Measurements from ENCODE around the gene DYNLT5. TPM values are rescaled to one million over a fixed set of nuclear protein-coding genes. Genes with fewer than 3 reads are reported as not detected.
A peak's percentile ranks its signal among the peaks of the same experiment; 100 is the strongest.
"Not testable (repeated sequence)": the region's sequence is repeated elsewhere in the genome, so short reads cannot be mapped to it uniquely, and the experiment has no call there.

Gene DYNLT5
- total RNA-seq, 1 donor from 2014 or later = not detected

DNA sequence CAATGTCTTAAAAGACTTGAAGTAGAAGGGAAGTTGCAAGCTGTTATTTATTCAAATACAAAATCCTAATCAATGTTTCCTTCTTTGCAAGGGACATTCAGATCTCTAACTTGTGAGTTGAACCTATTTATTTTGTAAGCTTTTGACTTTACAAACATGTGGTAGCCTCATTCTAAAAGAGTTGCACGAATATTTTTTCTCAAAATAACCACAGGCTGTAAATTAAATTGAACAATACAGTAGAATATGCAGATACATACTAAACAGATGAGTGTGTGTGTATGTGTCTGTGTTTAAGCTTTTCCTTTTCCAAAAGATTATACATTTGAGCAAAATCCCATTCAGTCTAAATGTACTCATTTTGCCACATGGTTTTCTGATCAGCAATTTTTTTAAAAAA, 4.8 kb upstream of the DYNLT5 start:
- DNase-seq (ENCODE audit: low read depth) = no peak

DNA sequence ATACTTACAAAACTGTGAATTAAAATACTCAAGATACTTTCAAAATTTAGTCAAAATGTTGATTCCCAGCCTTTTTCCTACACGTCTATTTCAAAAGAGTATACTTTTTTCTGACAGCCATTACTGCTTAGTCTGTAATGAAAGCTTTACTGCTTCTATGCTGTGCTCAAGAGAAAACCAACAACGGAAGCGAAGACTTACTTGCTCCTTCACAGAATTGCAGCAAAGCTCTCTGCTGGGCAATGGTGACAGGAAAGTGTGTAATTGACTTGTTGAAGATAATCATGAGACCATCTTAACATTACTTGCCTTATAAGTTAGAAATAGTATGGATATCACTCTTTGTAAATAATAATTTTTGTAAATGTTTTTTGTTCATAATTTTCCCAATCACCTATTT, 1.7 kb upstream of the DYNLT5 start:
- DNase-seq (ENCODE audit: low read depth) = no peak

DNA sequence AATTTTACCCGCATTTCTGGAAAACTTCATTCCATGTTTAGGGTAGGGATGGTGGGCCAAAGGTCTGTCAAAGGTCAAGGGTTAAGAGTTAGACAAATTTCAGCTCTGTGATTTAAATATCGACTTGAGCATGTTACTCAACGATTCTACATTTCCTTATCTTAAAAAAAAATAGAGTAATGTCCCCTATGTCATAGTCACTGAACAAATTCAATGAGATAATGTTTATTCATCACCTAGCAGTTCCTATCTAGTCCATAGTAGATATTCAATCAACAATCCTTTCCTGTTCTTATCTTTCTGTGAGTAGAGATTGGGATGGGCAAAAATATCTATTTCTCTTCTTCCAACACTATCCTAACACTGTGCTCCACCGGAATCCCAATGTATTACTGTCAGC, 1.1 kb upstream of the DYNLT5 start:
- no peak for DNase-seq (ENCODE audit: low read depth)

DNA sequence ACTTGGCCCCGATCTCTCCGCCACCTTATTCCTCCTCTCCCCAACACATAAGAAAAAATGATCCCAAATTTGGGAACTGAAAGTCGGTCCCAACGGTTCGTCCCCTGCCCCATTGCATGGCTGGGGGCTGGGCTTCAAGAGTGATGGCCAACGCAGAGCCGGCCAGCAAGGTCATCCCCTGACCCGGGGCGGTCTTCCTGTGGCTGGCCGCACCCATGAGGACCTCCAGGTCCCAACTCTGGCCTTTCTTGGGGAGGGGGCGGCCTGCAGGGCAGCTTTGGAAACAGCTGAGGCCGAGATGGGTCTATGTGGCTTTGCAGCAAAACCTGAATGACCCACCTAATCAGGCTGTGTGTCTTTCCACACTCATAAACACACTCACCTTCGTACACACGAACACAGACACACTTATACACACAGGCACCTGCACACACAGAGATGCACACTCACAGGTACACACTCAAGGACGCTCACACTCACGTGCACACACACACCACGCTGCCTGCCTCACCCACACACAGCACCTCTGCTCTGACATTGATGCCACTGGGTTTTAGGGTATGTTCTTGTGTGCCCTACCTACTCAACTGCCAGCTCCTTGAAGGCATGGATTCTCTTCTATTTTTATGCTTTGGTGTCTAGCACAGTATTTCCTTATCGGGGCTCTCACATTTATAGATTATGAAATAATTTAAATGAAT, 562 bp downstream of the DYNLT5 start:
- no peak for DNase-seq (ENCODE audit: low read depth)

DNA sequence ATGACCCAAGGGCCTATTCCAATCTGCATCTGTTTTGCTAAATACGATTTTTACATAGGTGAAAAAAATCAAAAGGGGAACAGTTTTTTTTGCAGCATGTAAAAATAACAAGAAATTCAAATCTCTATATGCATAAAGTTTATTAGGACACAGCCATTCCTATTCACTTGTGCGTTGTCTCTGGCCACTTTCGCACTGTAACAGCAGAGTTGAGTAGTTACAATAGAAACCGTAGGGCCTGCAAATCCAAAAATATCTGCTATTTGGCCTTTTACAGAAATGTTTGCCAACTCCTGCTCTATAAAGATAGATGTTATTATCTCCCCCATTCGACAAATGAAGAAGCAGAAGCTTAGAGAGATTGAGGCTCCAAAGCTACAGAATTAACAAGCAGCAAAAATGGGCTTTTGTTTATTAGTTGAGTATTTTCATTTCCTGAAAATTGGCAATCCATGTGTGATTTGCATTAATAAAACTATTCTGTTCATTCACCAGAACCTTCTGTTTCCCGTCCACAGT, 5.5 kb downstream of the DYNLT5 start:
- DNase-seq (ENCODE audit: low read depth) = no peak

DNA sequence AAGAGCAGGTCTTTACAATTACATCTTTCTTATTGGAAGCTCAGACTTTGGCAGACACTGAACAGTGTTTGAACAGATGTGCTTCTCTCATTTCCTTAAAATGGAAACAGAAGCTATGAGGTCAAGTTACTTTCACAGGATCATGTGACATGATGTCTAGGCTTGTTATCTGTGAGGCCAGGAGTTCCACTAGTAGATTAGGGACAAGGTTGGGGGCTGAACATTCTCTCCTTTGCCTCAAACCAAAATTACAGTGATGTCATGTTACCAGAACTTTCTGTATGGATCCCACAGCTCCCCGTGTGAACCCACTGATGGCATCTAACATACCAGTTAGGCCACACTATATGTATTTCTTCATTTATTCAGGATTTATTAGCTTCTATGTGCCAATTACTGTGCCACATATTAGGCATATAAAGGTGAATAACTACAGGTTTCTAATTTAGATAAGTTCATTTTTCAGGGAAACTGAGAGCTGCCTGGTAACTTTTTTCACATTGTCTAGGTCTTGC, 6.0 kb downstream of the DYNLT5 start:
- DNase-seq (ENCODE audit: low read depth) = peak; percentile 77

DNA sequence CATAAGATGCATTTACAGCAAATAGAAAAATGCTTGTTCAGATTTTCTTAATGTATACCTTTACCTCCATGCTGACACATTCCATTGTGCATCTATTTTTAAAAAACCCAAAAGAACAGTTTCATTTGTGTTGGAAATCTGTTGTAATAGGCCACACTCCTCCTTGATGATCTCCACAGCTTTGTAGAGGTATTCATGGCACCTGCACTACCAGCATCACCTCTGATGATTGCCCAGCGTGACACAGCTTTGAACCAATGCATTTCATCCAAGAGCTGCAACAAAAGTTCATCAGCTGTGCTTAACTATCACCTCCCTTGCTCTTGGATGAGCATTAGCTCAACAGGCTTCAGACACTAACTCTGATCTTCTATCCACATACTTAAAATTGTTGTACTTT, 8.2 kb downstream of the DYNLT5 start:
- no peak for DNase-seq (ENCODE audit: low read depth)

DNA sequence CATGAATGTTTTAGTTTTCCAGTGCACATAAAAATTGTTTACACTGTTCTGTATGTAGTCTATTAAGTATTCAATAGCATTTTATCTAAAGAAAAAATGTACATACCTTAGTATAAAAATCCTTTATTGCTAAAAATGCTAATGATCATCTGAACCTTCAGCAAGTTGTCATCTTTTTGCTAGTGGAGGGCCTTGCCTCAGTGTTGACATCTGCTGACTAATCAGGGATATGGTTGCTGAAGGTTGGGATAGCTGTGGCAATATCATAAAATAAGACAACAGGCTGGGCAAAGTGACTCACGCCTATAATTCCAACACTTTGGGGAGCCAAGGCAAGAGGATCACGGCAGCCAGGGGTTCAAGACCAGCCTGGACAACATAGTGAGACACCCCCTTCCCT, 9.0 kb downstream of the DYNLT5 start:
- DNase-seq (ENCODE audit: low read depth) = peak; percentile 5

DNA sequence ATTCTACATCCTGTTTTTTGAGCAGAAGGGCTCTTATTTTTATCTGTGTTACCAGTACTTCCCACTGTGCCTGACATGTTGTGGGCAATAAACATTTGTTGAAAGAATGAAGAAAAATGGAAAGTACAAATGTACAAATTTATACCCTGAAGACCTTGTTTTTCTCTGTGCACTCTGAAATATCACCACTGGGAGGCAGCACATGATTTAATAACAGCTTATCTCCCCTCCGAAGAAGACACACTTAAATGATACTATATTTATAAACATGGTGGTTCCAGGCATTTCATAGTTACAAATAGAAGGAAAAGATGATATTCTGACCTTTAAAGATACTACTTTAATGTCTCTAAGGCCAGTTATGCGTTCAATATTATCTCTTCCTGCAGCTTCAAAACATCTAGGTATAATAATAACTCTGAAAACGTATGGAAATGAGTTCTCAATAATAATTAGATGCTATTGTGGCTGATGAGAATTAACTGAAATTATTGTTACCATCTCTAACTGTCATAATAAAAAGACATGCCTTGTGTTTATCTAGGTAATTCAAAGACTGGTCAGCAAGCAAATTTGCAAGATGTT, 12.8 kb downstream of the DYNLT5 start:
- peak; percentile 74 for DNase-seq (ENCODE audit: low read depth)

DNA sequence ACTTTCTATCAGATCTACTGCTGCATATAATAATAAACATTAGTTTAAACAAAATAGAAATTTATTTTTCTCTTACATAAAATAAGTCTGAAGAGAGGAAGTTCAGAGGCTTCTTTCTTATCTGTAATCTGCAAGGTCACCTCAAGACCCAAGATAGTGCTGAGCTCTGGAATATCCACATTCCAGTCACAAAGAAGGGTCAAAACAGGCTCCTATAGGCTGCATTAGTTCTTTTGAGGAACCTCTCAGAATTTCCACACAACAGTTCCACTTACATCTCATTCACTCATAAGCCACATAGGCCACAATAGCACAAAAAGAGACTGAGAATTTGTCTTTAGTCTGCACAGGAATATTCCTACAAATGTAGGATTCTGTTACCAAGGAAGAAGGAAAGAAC, 15.4 kb downstream of the DYNLT5 start:
- DNase-seq (ENCODE audit: low read depth) = no peak

DNA sequence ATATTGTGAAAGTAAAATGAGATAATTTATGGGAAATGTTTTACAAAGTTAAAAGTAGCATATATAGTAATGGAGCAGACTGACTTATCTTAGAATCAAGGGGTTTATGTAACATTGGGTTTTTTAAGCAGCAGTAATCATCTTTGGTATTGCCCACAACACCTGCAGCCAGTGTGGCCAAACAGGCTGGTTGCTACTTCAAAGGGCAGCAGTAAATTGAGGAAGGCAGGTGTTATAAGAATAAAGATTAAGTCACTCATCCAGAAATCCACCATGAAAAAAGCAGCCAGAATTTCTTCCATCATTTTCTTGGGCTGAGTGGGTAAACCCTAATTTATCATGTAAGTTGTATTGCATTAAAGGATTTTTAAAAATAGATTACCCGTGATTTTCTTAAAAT, 16.7 kb downstream of the DYNLT5 start:
- peak; percentile 6 for DNase-seq (ENCODE audit: low read depth)

DNA sequence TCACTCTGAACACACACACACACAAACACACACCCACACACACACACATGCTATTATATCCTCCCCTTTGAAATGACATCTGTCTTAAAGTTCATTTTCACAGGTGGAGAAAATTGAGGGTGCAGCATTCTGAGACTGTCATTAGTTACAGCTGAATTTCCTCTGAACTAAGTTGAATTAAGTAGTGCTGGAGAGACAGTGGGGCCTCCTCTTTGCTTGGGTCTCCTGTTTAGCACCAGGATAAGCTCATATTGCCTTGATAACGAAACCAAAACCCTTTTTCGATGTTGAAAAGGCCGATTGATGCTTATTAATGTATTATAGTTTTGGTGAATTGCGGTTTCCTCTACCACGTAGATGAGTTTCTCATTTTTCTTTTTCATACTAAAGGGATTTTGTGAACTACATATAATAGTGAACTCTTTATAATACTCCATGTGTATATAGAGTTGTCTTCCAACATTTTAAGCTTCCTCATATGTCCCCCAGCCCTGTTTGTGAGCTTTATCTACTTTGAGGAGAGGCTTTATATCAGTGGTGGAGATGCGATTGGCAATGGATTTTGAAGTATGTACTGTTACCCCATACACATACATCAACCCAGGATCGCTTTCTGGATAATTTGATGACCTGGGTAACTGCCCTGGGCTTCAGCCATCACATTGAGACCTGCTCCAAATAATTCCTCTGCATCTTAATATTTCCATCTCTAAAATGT, 17.4 kb downstream of the DYNLT5 start:
- peak; percentile 18 for DNase-seq (ENCODE audit: low read depth)

DNA sequence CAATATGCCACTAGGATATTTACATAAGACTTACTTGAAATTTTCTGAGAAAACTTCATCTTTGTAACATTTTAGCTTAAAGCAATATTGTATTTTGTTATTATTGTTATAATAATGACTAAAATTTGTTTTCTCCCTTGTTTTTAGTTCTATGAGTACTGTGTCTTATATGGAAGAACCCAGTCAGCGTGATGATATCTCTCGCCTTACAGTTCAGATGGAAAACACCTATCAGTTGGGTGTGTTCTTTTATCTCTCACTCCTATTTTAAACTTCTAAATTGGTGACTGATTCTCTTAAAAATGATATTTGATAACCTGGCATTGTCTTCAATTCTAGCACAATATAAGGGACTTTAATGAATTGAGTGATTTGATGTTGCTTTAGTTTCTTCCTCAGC, 18.0 kb downstream of the DYNLT5 start:
- DNase-seq (ENCODE audit: low read depth) = no peak

DNA sequence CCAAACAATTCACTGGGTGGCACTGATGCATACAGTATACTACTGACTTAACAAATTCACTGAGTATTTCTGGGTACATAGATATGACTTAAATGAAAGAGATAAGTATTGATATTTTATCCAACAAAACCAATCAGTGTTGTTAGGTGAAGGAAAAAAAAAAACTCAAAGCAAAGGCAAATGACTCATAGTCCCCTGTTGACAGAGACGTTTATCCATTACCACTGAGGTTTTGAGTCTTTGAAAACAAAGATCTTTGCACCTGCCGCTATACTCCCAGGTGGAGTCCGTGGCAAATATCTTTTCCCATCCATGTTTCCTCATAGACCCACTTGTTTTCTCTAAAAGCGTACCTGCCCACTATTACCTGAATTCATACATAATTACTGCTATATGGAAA, 18.4 kb downstream of the DYNLT5 start:
- no peak for DNase-seq (ENCODE audit: low read depth)

DNA sequence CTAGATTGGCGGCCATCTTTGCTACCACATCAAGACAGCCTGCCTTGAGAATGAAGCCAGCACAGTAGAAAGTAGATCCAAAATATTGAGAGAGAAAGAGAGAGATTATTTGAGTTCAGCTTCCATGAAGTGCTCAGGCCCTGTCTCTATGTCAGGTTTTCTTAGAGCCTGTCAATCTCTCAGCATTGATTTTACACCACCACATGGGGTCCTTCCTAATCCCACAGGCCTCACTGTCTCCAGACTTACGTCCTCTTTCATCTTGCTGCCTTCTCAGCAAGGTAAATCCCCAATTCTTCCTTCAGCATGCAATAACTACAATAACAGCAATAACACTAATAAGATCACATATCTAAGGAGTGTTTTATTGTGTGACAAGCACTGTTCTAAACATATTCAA, 21.0 kb downstream of the DYNLT5 start:
- no peak for DNase-seq (ENCODE audit: low read depth)

DNA sequence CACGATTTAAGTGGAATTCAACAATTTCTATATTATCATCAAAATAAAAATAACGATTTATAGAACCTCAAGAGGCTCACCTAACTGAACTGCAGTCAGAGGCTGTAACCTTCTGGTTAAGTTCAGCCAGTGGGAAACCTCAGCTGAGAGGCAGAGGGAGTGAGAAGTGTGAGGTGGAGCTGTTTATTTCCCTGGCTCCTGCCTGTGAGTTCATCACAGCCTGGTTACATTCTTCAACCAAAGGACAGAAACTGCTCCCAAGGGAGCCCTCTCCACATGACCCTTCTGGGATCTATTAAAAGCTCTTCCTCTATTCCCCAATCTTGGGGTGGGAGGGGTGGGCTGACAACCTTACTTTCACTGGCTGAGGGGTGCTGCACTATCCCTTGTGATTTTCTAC, 22.2 kb downstream of the DYNLT5 start:
- DNase-seq (ENCODE audit: low read depth) = peak; percentile 30

DNA sequence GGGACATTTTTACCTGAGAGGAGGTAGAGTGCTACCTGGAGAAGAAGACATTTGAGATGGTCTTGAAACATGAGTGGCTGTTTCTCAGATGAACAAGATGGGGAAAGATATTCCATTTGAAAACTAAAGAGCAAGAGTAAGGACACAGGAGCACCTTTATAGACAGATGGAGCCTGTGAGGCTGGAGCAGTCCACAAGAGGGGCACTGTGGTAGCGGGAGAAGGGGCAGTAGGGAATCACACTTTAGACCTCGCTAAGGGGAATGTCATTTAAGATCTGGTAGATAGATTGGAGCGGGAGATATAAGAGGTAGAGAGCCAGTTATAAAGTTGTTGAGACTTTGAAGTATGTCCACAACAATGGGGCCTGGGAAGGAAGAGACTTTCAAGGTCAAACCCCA, 23.4 kb downstream of the DYNLT5 start:
- no peak for DNase-seq (ENCODE audit: low read depth)

DNA sequence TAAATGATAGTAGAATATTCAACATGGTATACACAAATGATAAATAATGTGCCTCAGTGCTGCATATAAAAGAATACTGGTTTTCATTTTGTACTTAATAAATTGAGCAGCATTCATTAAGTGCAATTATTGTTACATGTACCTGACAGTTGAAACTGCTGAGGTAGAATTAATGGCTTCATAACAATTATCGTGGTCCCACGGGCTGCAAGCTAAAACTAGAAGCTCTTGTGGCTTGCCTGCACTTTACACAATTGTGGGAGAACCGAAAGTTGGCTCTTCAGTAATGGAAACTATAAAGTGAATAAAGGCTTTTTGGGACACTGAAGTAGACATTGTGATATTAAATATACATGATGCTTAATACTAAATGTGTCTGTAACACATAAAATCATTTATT, 25.6 kb downstream of the DYNLT5 start:
- no peak for DNase-seq (ENCODE audit: low read depth)

DNA sequence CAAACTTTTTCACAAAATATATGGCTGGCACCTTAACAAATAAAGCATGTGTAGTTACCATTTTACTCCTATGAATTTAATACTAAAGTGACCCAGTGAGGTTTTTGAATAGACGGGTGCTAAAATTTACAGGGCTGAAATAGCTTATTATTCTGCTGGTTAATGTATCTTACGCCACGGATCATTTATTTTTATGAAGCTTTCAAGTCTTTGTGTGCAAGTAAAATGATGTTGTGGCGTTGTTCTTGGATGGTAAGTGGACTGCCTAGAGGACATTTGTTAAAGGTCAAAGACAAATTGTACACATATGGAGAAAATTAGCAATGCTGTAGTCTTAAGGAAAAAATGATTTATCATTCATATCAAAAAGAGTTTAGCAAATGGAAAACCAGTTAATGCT, 26.0 kb downstream of the DYNLT5 start:
- DNase-seq (ENCODE audit: low read depth) = no peak

DNA sequence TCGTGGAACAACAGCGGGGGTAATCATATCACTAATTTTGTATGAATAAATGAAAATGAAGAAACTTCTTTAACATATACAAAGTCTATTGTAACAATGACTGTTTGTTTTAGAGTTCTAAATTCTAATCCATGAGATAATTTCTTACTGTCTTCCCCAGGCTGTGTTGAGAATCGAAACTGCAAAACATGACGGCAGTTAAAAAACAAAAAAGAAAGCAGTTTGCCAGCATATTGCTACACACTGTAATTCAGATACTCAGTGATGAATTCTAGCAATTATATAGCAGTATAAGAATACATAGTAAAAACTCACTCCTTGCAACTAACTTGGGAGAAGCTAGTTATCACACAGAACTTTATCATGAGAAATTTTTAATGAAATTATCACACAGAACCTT, 26.7 kb downstream of the DYNLT5 start:
- DNase-seq (ENCODE audit: low read depth) = no peak

DNA sequence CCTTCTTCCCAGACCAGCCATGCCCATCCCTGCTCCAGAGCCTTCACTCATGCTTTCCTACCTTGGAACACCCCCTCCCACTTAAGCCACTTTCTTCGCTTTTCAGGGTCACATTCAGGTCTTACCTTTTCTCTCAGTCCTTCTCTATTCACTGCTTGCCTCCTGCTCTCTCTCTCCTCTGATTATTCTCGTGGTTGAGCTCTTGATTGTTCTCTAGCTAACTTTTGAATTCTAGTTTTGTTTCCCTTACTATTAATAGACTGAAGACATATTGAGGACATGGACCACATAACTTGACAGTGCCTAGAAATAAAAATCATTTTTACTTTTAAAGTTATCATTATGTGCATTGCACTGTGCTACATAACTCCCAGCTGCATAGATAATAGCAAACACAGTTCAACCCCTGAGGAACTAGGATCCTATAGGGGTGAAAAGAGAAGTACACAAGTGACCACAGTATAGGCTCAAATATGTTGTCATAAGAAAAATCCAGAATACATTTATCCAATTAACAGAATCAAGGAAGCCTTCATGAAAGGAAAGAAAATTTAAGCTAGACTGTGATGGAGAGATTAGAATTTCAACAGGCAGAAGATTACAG, 27.3 kb downstream of the DYNLT5 start:
- no peak for DNase-seq (ENCODE audit: low read depth)

DNA sequence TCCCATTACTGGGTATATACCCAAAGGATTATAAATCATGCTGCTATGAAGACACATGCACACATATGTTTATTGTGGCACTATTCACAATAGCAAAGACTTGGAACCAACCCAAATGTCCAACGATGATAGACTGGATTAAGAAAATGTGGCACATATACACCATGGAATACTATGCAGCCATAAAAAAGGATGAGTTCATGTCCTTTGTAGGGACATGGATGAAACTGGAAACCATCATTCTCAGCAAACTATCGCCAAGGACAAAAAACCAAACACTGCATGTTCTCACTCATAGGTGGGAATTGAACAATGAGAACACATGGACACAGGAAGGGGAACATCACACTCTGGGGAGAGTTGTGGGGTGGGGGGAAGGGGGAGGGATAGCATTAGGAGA, 33.5 kb downstream of the DYNLT5 start:
- DNase-seq (ENCODE audit: low read depth) = not testable (repeated sequence)

Data from myocyte (in vitro differentiated cells).